HepG2 (cell line): Measurements from ENCODE around the gene DNAH9.

Experiments used
- ELF4 ChIP-seq: sonication (generic); formaldehyde crosslinking; IDR thresholded peaks from 2 replicates; pipeline ENCODE4 v1.5.0; 2020; ENCODE audit warnings: missing genetic modification reagents, mild to moderate bottlenecking, moderate library complexity, borderline replicate concordance
- MXD1 ChIP-seq: sonication (generic); formaldehyde crosslinking; IDR thresholded peaks from 2 replicates; pipeline ENCODE4 v1.4.0; 2020; ENCODE audit warnings: mild to moderate bottlenecking, missing genetic modification reagents
- NR0B2 ChIP-seq: sonication (generic); formaldehyde crosslinking; IDR thresholded peaks from 2 replicates; pipeline ENCODE4 v1.4.0; 2020; ENCODE audit warnings: mild to moderate bottlenecking, missing genetic modification reagents
- POLR2AphosphoS5 ChIP-seq: IDR thresholded peaks from 2 replicates; pipeline ENCODE4 v1.6.1; 2012; ENCODE audit warnings: low read depth, low read length
- RNF2 ChIP-seq: fragments of 450-650 bp; conservative IDR thresholded peaks from 2 replicates; pipeline ENCODE4 v1.6.1; 2016; ENCODE audit warnings: low read depth
- TCF7 ChIP-seq: sonication (generic); IDR thresholded peaks from 2 replicates; pipeline ENCODE4 v1.6.1; 2016; ENCODE audit warnings: antibody characterized with exemption, low read depth
- ZEB1 ChIP-seq: IDR thresholded peaks from 2 replicates; pipeline ENCODE4 v1.6.1; 2012; ENCODE audit warnings: mild to moderate bottlenecking, low read depth, inconsistent platforms; ENCODE audit not compliant: insufficient replicate concordance
- ZFP41 ChIP-seq: sonication (generic); formaldehyde crosslinking; IDR thresholded peaks from 2 replicates; pipeline ENCODE4 v1.4.0; 2020; ENCODE audit warnings: mild to moderate bottlenecking, missing genetic modification reagents, borderline replicate concordance
- ZNF335 ChIP-seq: sonication (generic); formaldehyde crosslinking; IDR thresholded peaks from 2 replicates; pipeline ENCODE4 v1.4.0; 2020; ENCODE audit warnings: missing genetic modification reagents
- TF ChIP-seq, protein P1 (sequence below): sonication (generic); formaldehyde crosslinking; conservative IDR thresholded peaks from 2 replicates; pipeline ENCODE4 v1.8.0; 2022; ENCODE audit warnings: low read depth, missing genetic modification reagents
- TF ChIP-seq, protein P2 (sequence below): sonication (generic); formaldehyde crosslinking; IDR thresholded peaks from 2 replicates; pipeline ENCODE4 v1.4.0; 2020; ENCODE audit warnings: mild to moderate bottlenecking, missing genetic modification reagents
- TF ChIP-seq, protein P3 (sequence below): sonication (generic); formaldehyde crosslinking; IDR thresholded peaks from 2 replicates; pipeline ENCODE4 v1.8.1; 2022; ENCODE audit warnings: mild to moderate bottlenecking, missing genetic modification reagents

DNA sequence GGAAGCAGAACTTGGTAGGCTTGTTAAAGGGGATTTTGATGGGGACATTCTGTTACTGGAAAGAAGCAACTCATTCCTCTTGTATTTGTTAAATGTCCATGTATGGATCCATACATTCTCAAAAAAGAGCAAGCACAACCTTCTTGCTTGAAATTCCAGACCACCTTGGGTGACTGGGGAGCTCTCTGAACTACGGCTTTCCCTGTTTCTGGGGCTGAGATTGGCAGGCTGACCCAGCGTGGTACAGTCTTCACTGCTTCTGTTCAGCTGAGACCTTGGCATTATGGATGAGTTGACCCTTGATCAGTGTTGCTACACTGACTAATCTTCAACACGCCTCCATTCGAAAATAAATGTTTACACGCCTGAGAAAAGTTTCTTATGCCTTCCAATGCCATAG, 38.5 kb downstream of the DNAH9 start:
- TF ChIP-seq TCF7 (no peak), MXD1 (CRISPR knock-in tag) (no peak), ZNF335 (CRISPR knock-in tag) (no peak), POLR2AphosphoS5 (no peak), ELF4 (no peak), RNF2 (no peak), ZFP41 (CRISPR knock-in tag) (no peak), ZEB1 (no peak), NR0B2 (CRISPR knock-in tag) (no peak)
- TF ChIP-seq, protein P1, sequence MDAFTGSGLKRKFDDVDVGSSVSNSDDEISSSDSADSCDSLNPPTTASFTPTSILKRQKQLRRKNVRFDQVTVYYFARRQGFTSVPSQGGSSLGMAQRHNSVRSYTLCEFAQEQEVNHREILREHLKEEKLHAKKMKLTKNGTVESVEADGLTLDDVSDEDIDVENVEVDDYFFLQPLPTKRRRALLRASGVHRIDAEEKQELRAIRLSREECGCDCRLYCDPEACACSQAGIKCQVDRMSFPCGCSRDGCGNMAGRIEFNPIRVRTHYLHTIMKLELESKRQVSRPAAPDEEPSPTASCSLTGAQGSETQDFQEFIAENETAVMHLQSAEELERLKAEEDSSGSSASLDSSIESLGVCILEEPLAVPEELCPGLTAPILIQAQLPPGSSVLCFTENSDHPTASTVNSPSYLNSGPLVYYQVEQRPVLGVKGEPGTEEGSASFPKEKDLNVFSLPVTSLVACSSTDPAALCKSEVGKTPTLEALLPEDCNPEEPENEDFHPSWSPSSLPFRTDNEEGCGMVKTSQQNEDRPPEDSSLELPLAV (CRISPR knock-in tag) = no peak
- TF ChIP-seq, protein P2, sequence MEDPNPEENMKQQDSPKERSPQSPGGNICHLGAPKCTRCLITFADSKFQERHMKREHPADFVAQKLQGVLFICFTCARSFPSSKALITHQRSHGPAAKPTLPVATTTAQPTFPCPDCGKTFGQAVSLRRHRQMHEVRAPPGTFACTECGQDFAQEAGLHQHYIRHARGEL (CRISPR knock-in tag) = no peak
- TF ChIP-seq, protein P3, sequence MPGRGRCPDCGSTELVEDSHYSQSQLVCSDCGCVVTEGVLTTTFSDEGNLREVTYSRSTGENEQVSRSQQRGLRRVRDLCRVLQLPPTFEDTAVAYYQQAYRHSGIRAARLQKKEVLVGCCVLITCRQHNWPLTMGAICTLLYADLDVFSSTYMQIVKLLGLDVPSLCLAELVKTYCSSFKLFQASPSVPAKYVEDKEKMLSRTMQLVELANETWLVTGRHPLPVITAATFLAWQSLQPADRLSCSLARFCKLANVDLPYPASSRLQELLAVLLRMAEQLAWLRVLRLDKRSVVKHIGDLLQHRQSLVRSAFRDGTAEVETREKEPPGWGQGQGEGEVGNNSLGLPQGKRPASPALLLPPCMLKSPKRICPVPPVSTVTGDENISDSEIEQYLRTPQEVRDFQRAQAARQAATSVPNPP = no peak
